GM12878 (cell line): ENCODE measurements around the gene COL13A1. TPM values are rescaled to one million over a fixed set of nuclear protein-coding genes. Genes with fewer than 3 reads are reported as not detected.

Source experiments
- ATAC-seq: fragments of 200-7000 bp; cut with Tn5 transposase; 3 replicates; pipeline ENCODE4 v1.9.1; 2020; ENCODE audit warnings: mild to moderate bottlenecking, moderate library complexity
- BruUV-seq: library from RNA; stranded (reverse); fragments of 400-500 nt; replicated peaks from 2 replicates; lab custom pipeline; 2021; lab: Mats Ljungman, UMichigan
- CTCF ChIA-PET: fragments of 300-600 bp; sonication (Branson Sonifier 250); formaldehyde crosslinking; extraction: SDS; loops from one replicate; lab custom pipeline; 2021; ENCODE audit warnings: inconsistent platforms; lab: Yijun Ruan, JAX
- POLR2A ChIA-PET: fragments of 350-600 bp; formaldehyde crosslinking; extraction: SDS; loops from one replicate; lab custom pipeline; 2021; ENCODE audit warnings: inconsistent platforms; lab: Charles Lee
- RAD21 ChIA-PET: fragments of 300-600 bp; sonication (Branson Sonifier 250); formaldehyde crosslinking; loops from one replicate; lab custom pipeline; 2023; ENCODE audit warnings: antibody characterized with exemption; ENCODE audit not compliant: unreplicated experiment; lab: Charles Lee
- SMC1A ChIA-PET: fragments of 300-600 bp; sonication (Branson Sonifier 250); formaldehyde crosslinking; loops from one replicate; lab custom pipeline; 2023; ENCODE audit not compliant: unreplicated experiment, uncharacterized antibody; lab: Charles Lee
- DNase-seq: peaks from one replicate; pipeline ENCODE4 v3.0.0-alpha.2; 2011; ENCODE audit warnings: low read depth, low spot score
- FAIRE-seq: peaks from 3 replicates; lab custom pipeline; 2011; peaks lifted over from hg19 to GRCh38; lab: Jason Lieb, UNC
- H2AFZ ChIP-seq: 2 replicates; pipeline ENCODE4 v1.6.0; 2011; ENCODE audit warnings: low read depth, low read length, control low read depth; ENCODE audit not compliant: control insufficient read depth
- H3K27ac ChIP-seq: 2 replicates; pipeline ENCODE4 v1.5.1; 2011; ENCODE audit warnings: control low read depth; ENCODE audit not compliant: control insufficient read depth, insufficient read depth
- H3K27me3 ChIP-seq, 2 experiments: replicated peaks in 1 of 2; 2 replicates each; pipeline versions ENCODE4 v1.6.0 to v1.6.1; 2011; ENCODE audit warnings: low read length in 1 of 2; ENCODE audit not compliant: control insufficient read depth in 2 of 2, insufficient read depth in 2 of 2
- H3K36me3 ChIP-seq, 2 experiments: 2 replicates each; pipeline ENCODE4 v1.5.1; 2011; ENCODE audit warnings: low read length in 1 of 2; ENCODE audit not compliant: control insufficient read depth in 2 of 2, insufficient read depth in 2 of 2
- H3K4me1 ChIP-seq: 2 replicates; pipeline ENCODE4 v1.6.1; 2011; ENCODE audit warnings: mild to moderate bottlenecking, low read length, moderate library complexity, mixed read lengths; ENCODE audit not compliant: control insufficient read depth, insufficient read depth
- H3K4me2 ChIP-seq: 2 replicates; pipeline ENCODE4 v1.6.0; 2011; ENCODE audit warnings: control low read depth; ENCODE audit not compliant: control insufficient read depth, insufficient read depth
- H3K4me3 ChIP-seq: fragments of 200-600 bp; sonication (generic); 2 replicates; pipeline ENCODE4 v1.5.1; 2016
- H3K79me2 ChIP-seq: 2 replicates; pipeline ENCODE4 v1.6.0; 2011; ENCODE audit warnings: low read length; ENCODE audit not compliant: control insufficient read depth, insufficient read depth
- H3K9ac ChIP-seq: 2 replicates; pipeline ENCODE4 v1.8.0; 2011; ENCODE audit warnings: low read length, control low read depth, mixed read lengths; ENCODE audit not compliant: control insufficient read depth, insufficient read depth
- H3K9me3 ChIP-seq: replicated peaks from 3 replicates; pipeline ENCODE4 v1.5.1; 2011; ENCODE audit warnings: mild to moderate bottlenecking, low read length; ENCODE audit not compliant: control insufficient read depth, insufficient read depth
- H4K20me1 ChIP-seq: 2 replicates; pipeline ENCODE4 v1.6.0; 2011; ENCODE audit not compliant: control insufficient read depth, insufficient read depth
- ATF7 ChIP-seq: fragments of 450-650 bp; IDR thresholded peaks from 2 replicates; pipeline ENCODE4 v1.6.1; 2016; ENCODE audit warnings: low read depth, mild to moderate bottlenecking
- CHD1 ChIP-seq: IDR thresholded peaks from 2 replicates; pipeline ENCODE4 v1.6.1; 2012; ENCODE audit warnings: low read depth, low read length, improper control_type of control experiment
- EED ChIP-seq: sonication (generic); IDR thresholded peaks from 2 replicates; pipeline ENCODE4 v1.6.1; 2016; ENCODE audit warnings: antibody characterized with exemption, low read depth
- IRF3 ChIP-seq: fragments of 450-650 bp; IDR thresholded peaks from 2 replicates; pipeline ENCODE4 v1.6.1; 2014; ENCODE audit warnings: mild to moderate bottlenecking
- IRF4 ChIP-seq: IDR thresholded peaks from 2 replicates; pipeline ENCODE4 v1.6.1; 2011; ENCODE audit warnings: low read depth, low read length
- NR2F1 ChIP-seq: fragments of 450-650 bp; conservative IDR thresholded peaks from 2 replicates; pipeline ENCODE4 v1.6.1; 2017; ENCODE audit warnings: mild to moderate bottlenecking
- PAX8 ChIP-seq: fragments of 450-650 bp; IDR thresholded peaks from 2 replicates; pipeline ENCODE4 v1.6.1; 2017; ENCODE audit warnings: mild to moderate bottlenecking, moderate library complexity
- RAD51 ChIP-seq: fragments of 450-650 bp; IDR thresholded peaks from 2 replicates; pipeline ENCODE4 v1.6.1; 2016; ENCODE audit warnings: moderate library complexity, mild to moderate bottlenecking, inconsistent platforms
- RUNX3 ChIP-seq: IDR thresholded peaks from 2 replicates; pipeline ENCODE4 v1.6.1; 2012; ENCODE audit warnings: low read length, inconsistent platforms
- SKIL ChIP-seq: fragments of 450-650 bp; IDR thresholded peaks from 2 replicates; pipeline ENCODE4 v1.6.1; 2017; ENCODE audit warnings: mild to moderate bottlenecking, low read depth, inconsistent platforms; ENCODE audit not compliant: poor library complexity, severe bottlenecking
- SMC3 ChIP-seq: IDR thresholded peaks from 2 replicates; pipeline ENCODE4 v1.6.1; 2011; ENCODE audit warnings: low read length, improper control_type of control experiment, borderline replicate concordance
- SRF ChIP-seq, 2 experiments: IDR thresholded peaks; 2 replicates each; pipeline ENCODE4 v1.6.1; 2011; ENCODE audit warnings: low read depth in 2 of 2, low read length in 2 of 2, mild to moderate bottlenecking in 1 of 2, moderate library complexity in 1 of 2
- YY1 ChIP-seq: IDR thresholded peaks from 2 replicates; pipeline ENCODE4 v1.6.1; 2011; ENCODE audit warnings: low read depth, mild to moderate bottlenecking, low read length
- WGBS: methylation state at CpG from one replicate; pipeline ENCODE4 v1.1.6; 2016; ENCODE audit warnings: low lambda C conversion rate; ENCODE audit not compliant: insufficient replicate concordance, insufficient coverage; ENCODE audit errors: missing lambda C conversion rate; 5-methylcytosine and 5-hydroxymethylcytosine counted together
- in situ Hi-C: fragments of 300-500 bp; cut with MboI; formaldehyde crosslinking; loops from 9 replicates; pipeline ENCODE4 v1.14.3; 2018; ENCODE audit warnings: mixed read lengths
- intact Hi-C: fragments of 100-400 bp; cut with micrococcal nuclease; formaldehyde crosslinking; loops from one replicate; pipeline ENCODE4 v1.14.2; 2022; ENCODE audit not compliant: unreplicated experiment
- polyA plus RNA-seq, 11 experiments: library from polyadenylated mRNA; depleted of rRNA in 4 of 11; unstranded in 6 of 11; stranded (reverse) in 5 of 11; fragments of >200 nt; fragmentation: Nextera tagmentation in 4 of 11; fragmentation: Illumina TruSeq in 1 of 11; extraction: Ambion mirVana in 4 of 11; extraction: Trizol in 1 of 11; gene quantifications; 1 replicate in 1 of 11; 2 replicates in 10 of 11; pipeline versions ENCODE4 v1.2.1 to v1.2.3, GENCODE V29; 2011 to 2016; ENCODE audit warnings: inconsistent platforms in 2 of 11, missing spikeins in 2 of 11, low read depth in 1 of 11
- total RNA-seq, 4 experiments: library from RNA; depleted of rRNA in 3 of 4; stranded (reverse); fragments of >200 nt in 3 of 4; fragmentation: Illumina TruSeq in 1 of 4; extraction: Trizol in 1 of 4; gene quantifications; 2 replicates each; pipeline versions ENCODE4 v1.2.1 to v1.2.3, GENCODE V29; 2013 to 2021

COL13A1 gene
- total and polyA plus RNA-seq, 10 of the 15 experiments (the other 5 are each of a cell fraction or from before 2014, with no cell fraction given) = 0.03 to 0.15 (median 0.05) TPM; not detected in 7

GRCh38 chr10:69826789-69827554, 25.3 kb downstream of the COL13A1 start:
- in situ Hi-C loops (no loop called here), intact Hi-C loops (no loop called here)
- Histone ChIP-seq H3K9ac (no peak overlapping the region), H3K27ac (no peak overlapping the region), H3K4me3 (no peak overlapping the region), H3K4me1 (no peaks in the 10 kb centered on the region), H4K20me1 (no peaks in the 10 kb centered on the region), H3K36me3 (no peaks in the 10 kb centered on the region), H3K27me3 (peaks cover 0 to 2% of the 10 kb centered on the region in 2 experiments; a peak in 2 of 4 replicates), H3K4me2 (no peak overlapping the region), H2AFZ (no peak overlapping the region), H3K79me2 (no peaks in the 10 kb centered on the region), H3K9me3 (no peaks in the 10 kb centered on the region)
- BruUV-seq = no TSS peak
- 16% methylated on average over 7 of the region's 7 CpGs for WGBS
- POLR2A ChIA-PET = no interaction called here
- ATAC-seq = no peak
- TF ChIP-seq CHD1 (no peak), RAD51 (0 out of 2 replicates have a peak, but pooled peaks have one; percentile 20)
- RAD21 ChIA-PET = no interaction called here
- DNase-seq = no peak
- no peak for FAIRE-seq
- CTCF ChIA-PET = interaction anchor here (1.4 kb wide), 1 partner anchor 132 kb away, joined by 4 read pairs; no protein-coding TSS in a partner anchor
- SMC1A ChIA-PET = no interaction called here

DNA sequence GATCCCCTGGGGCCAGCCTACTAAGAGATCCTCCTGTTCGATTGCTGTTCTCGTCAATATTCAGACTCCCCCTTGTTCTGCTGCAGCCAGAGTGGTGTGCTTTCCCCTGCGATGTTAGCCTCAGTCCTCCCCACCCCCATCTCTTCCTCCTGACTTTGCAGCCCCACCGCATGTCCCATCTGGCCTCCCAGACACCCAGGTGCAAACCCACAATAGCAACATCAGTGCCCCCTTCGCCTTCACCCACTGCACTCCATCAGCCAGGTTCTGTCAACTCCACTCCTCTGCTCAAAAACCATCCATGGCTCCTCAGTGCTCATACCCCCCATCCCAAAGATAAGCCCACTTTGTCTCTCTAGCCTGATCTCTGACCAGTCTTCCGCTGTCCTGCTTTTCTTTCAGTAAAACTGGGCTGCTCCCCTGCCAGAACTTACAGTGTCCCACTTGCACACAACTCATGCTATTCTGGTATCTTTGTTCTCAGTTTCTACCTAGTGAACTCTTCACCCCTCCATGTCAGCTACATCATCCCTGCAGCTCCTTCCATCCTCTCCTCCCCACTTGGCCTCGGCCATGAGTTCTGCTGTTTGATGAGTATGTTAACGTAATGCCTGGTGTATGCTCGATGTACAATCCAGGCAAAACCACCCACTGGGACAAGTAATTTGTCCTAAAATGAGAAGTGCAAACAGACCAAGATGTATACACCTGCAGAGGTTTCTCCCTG, 26.6 kb downstream of the COL13A1 start:
- SMC1A ChIA-PET = no interaction called here
- H3K79me2 ChIP-seq = no peaks in the 10 kb centered on the region
- no peak for DNase-seq
- H3K9ac ChIP-seq = no peak overlapping the region
- BruUV-seq = no TSS peak
- H3K36me3 ChIP-seq = no peaks in the 10 kb centered on the region
- no peak overlapping the region for H2AFZ ChIP-seq
- TF ChIP-seq YY1 = no peak
- TF ChIP-seq SKIL = no peak
- no peak for TF ChIP-seq EED
- no peak for TF ChIP-seq PAX8
- TF ChIP-seq SMC3 = no peak
- no peak for TF ChIP-seq SRF (IDR thresholded peaks at IDR 0.05; ENCODE audit: low read depth in 2 of 2, low read length in 2 of 2)
- no peak for TF ChIP-seq IRF3
- no peak for TF ChIP-seq IRF4
- no peak for TF ChIP-seq NR2F1
- no peak for TF ChIP-seq RUNX3
- TF ChIP-seq ATF7 = no peak
- no peak overlapping the region for H3K27ac ChIP-seq
- FAIRE-seq = no peak
- no peak overlapping the region for H3K4me2 ChIP-seq
- RAD21 ChIA-PET = no interaction called here
- H3K4me1 ChIP-seq = no peaks in the 10 kb centered on the region
- ATAC-seq = no peak
- H4K20me1 ChIP-seq = no peaks in the 10 kb centered on the region
- intact Hi-C loops = no loop called here
- H3K9me3 ChIP-seq = no peaks in the 10 kb centered on the region
- H3K4me3 ChIP-seq = no peak overlapping the region
- peaks cover 0 to 2% of the 10 kb centered on the region in 2 experiments; a peak in 2 of 4 replicates for H3K27me3 ChIP-seq
- CTCF ChIA-PET = no interaction called here
- POLR2A ChIA-PET = no interaction called here
- WGBS = 13% methylated on average over 9 of the region's 9 CpGs
- in situ Hi-C loops = no loop called here
